IMR-90 (cell line): ENCODE results near the gene DDX50. TPM values are rescaled to one million over a fixed set of nuclear protein-coding genes. Genes with fewer than 3 reads are reported as not detected.

ENCODE experiments used
- ATAC-seq: fragments of 200-7000 bp; cut with Tn5 transposase; 2 replicates; pipeline ENCODE4 v1.9.1; 2020; ENCODE audit warnings: low read depth, mild to moderate bottlenecking, moderate library complexity
- BruUV-seq: library from RNA; stranded (reverse); fragments of 400-500 nt; replicated peaks from 2 replicates; lab custom pipeline; 2021; lab: Mats Ljungman, UMichigan
- CTCF ChIA-PET: fragments of 300-600 bp; formaldehyde crosslinking; extraction: SDS; loops from one replicate; lab custom pipeline; 2021; ENCODE audit warnings: antibody characterized with exemption; lab: Yijun Ruan, JAX
- POLR2A ChIA-PET: fragments of 300-600 bp; sonication (Branson Sonifier 250); formaldehyde crosslinking; loops from one replicate; lab custom pipeline; 2022; ENCODE audit warnings: antibody characterized with exemption; ENCODE audit not compliant: unreplicated experiment; lab: Charles Lee
- DNase-seq: peaks from one replicate; pipeline ENCODE4 v3.0.0; 2013
- H2AFZ ChIP-seq: replicated peaks from 2 replicates; pipeline ENCODE3; 2013; ENCODE audit warnings: low read length, mild to moderate bottlenecking; ENCODE audit not compliant: poor library complexity
- H2AK5ac ChIP-seq: 2 replicates; pipeline ENCODE4 v1.6.1; 2013; ENCODE audit warnings: low read depth, low read length, inconsistent platforms
- H2AK9ac ChIP-seq: replicated peaks from 2 replicates; pipeline ENCODE3; 2013; ENCODE audit warnings: mild to moderate bottlenecking, low read depth, low read length, moderate library complexity; ENCODE audit not compliant: poor library complexity
- H2BK120ac ChIP-seq: 2 replicates; pipeline ENCODE4 v1.6.1; 2013; ENCODE audit warnings: low read depth, low read length, inconsistent platforms
- H2BK15ac ChIP-seq: 3 replicates; pipeline ENCODE4 v1.6.1; 2013; ENCODE audit warnings: low read depth, low read length, inconsistent platforms
- H2BK20ac ChIP-seq: 2 replicates; pipeline ENCODE4 v1.6.1; 2013; ENCODE audit warnings: low read depth, mild to moderate bottlenecking, inconsistent platforms, low read length, moderate library complexity
- H2BK5ac ChIP-seq: 2 replicates; pipeline ENCODE4 v1.6.1; 2013; ENCODE audit warnings: mild to moderate bottlenecking, low read depth, low read length, inconsistent platforms; ENCODE audit not compliant: poor library complexity, severe bottlenecking
- H3K14ac ChIP-seq: replicated peaks from 2 replicates; pipeline ENCODE4 v1.6.1; 2013; ENCODE audit warnings: low read depth, low read length, inconsistent platforms
- H3K18ac ChIP-seq: 2 replicates; pipeline ENCODE4 v1.6.1; 2013; ENCODE audit warnings: low read depth, low read length, control low read depth
- H3K23ac ChIP-seq: 2 replicates; pipeline ENCODE4 v1.6.1; 2013; ENCODE audit warnings: low read depth, low read length, inconsistent platforms
- H3K27ac ChIP-seq: 2 replicates; pipeline ENCODE4 v1.5.1; 2013; ENCODE audit warnings: mild to moderate bottlenecking, control low read depth, low read length; ENCODE audit not compliant: insufficient read depth
- H3K27me3 ChIP-seq: 2 replicates; pipeline ENCODE4 v1.6.1; 2013; ENCODE audit warnings: low read length; ENCODE audit not compliant: control insufficient read depth, insufficient read depth
- H3K36me3 ChIP-seq: 2 replicates; pipeline ENCODE4 v1.6.1; 2013; ENCODE audit warnings: low read length, mixed read lengths; ENCODE audit not compliant: control insufficient read depth, insufficient read depth
- H3K4ac ChIP-seq: 2 replicates; pipeline ENCODE4 v1.6.1; 2013; ENCODE audit warnings: low read depth, low read length, inconsistent platforms
- H3K4me1 ChIP-seq: 2 replicates; pipeline ENCODE4 v1.6.1; 2013; ENCODE audit warnings: low read length, mixed read lengths; ENCODE audit not compliant: control insufficient read depth, insufficient read depth
- H3K4me2 ChIP-seq: 2 replicates; pipeline ENCODE4 v1.6.1; 2013; ENCODE audit warnings: low read depth, mild to moderate bottlenecking, control low read depth, low read length, moderate library complexity
- H3K4me3 ChIP-seq: 2 replicates; pipeline ENCODE4 v1.5.1; 2013; ENCODE audit warnings: low read depth, mild to moderate bottlenecking, control low read depth, low read length, moderate library complexity; ENCODE audit not compliant: insufficient read depth
- H3K56ac ChIP-seq: 2 replicates; pipeline ENCODE4 v1.6.1; 2013; ENCODE audit warnings: low read length, inconsistent platforms; ENCODE audit not compliant: insufficient read depth; ENCODE audit errors: extremely low read depth
- H3K79me1 ChIP-seq, 2 experiments: 2 replicates each; pipeline ENCODE4 v1.6.1; 2013; ENCODE audit warnings: low read length in 2 of 2, inconsistent platforms in 1 of 2, low read depth in 1 of 2
- H3K9ac ChIP-seq: 2 replicates; pipeline ENCODE4 v1.6.1; 2013; ENCODE audit warnings: low read depth, low read length, control low read depth
- H3K9me1 ChIP-seq: 2 replicates; pipeline ENCODE4 v1.6.1; 2013; ENCODE audit warnings: low read length, inconsistent platforms; ENCODE audit not compliant: insufficient read depth
- H3K9me3 ChIP-seq: 2 replicates; pipeline ENCODE4 v1.6.1; 2013; ENCODE audit warnings: low read length; ENCODE audit not compliant: control insufficient read depth, insufficient read depth
- H4K20me1 ChIP-seq: 2 replicates; pipeline ENCODE4 v1.6.1; 2013; ENCODE audit warnings: low read length, inconsistent platforms; ENCODE audit not compliant: insufficient read depth
- H4K5ac ChIP-seq: 2 replicates; pipeline ENCODE4 v1.6.1; 2013; ENCODE audit warnings: mild to moderate bottlenecking, low read depth, low read length, control low read depth
- H4K8ac ChIP-seq, 2 experiments: 2 replicates each; pipeline ENCODE4 v1.6.1; 2013; ENCODE audit warnings: low read depth in 2 of 2, low read length in 2 of 2, control low read depth in 1 of 2, inconsistent platforms in 1 of 2
- H4K91ac ChIP-seq: 2 replicates; pipeline ENCODE4 v1.6.1; 2013; ENCODE audit warnings: low read depth, low read length, inconsistent platforms; ENCODE audit not compliant: insufficient read depth
- BHLHE40 ChIP-seq: fragments of 150-350 bp; IDR thresholded peaks from 2 replicates; pipeline ENCODE4 v1.6.1; 2016; ENCODE audit warnings: mild to moderate bottlenecking, low read depth, low read length
- CEBPB ChIP-seq: IDR thresholded peaks from 2 replicates; pipeline ENCODE4 v1.6.1; 2012; ENCODE audit warnings: low read depth, low read length, improper control_type of control experiment
- CHD1 ChIP-seq: IDR thresholded peaks from 2 replicates; pipeline ENCODE4 v1.6.1; 2012; ENCODE audit warnings: low read depth, low read length, improper control_type of control experiment
- FOS ChIP-seq: fragments of 150-350 bp; IDR thresholded peaks from 2 replicates; pipeline ENCODE4 v1.6.1; 2016; ENCODE audit warnings: low read depth, low read length
- MAFK ChIP-seq: IDR thresholded peaks from 2 replicates; pipeline ENCODE4 v1.6.1; 2012; ENCODE audit warnings: low read depth, low read length, improper control_type of control experiment
- MAZ ChIP-seq: IDR thresholded peaks from 2 replicates; pipeline ENCODE4 v1.6.1; 2012; ENCODE audit warnings: low read depth, mild to moderate bottlenecking, low read length, improper control_type of control experiment, moderate library complexity, borderline replicate concordance
- MXI1 ChIP-seq: IDR thresholded peaks from 2 replicates; pipeline ENCODE4 v1.6.1; 2012; ENCODE audit warnings: low read depth, mild to moderate bottlenecking, low read length, moderate library complexity, borderline replicate concordance
- NFE2L2 ChIP-seq: fragments of 150-350 bp; IDR thresholded peaks from 2 replicates; pipeline ENCODE4 v1.6.1; 2016; ENCODE audit warnings: low read depth, mild to moderate bottlenecking, low read length
- POLR2A ChIP-seq: IDR thresholded peaks from 2 replicates; pipeline ENCODE4 v1.6.1; 2012; ENCODE audit warnings: mild to moderate bottlenecking, low read depth, low read length
- RAD21 ChIP-seq: IDR thresholded peaks from 2 replicates; pipeline ENCODE4 v1.6.1; 2012; ENCODE audit warnings: low read length, improper control_type of control experiment
- RCOR1 ChIP-seq: IDR thresholded peaks from 2 replicates; pipeline ENCODE4 v1.6.1; 2012; ENCODE audit warnings: mild to moderate bottlenecking, low read length, improper control_type of control experiment; ENCODE audit not compliant: insufficient replicate concordance
- RFX5 ChIP-seq: IDR thresholded peaks from 2 replicates; pipeline ENCODE4 v1.8.0; 2012; ENCODE audit warnings: low read depth, mild to moderate bottlenecking, low read length, moderate library complexity
- SMC3 ChIP-seq: fragments of 150-350 bp; IDR thresholded peaks from 2 replicates; pipeline ENCODE4 v1.6.1; 2016; ENCODE audit warnings: low read depth, mild to moderate bottlenecking, antibody characterized with exemption, low read length, moderate library complexity
- USF2 ChIP-seq: fragments of 150-350 bp; IDR thresholded peaks from 2 replicates; pipeline ENCODE4 v1.6.1; 2017; ENCODE audit warnings: mild to moderate bottlenecking, antibody characterized with exemption, low read length, low read depth
- WGBS, 2 experiments: methylation state at CpG; one replicate each; pipeline versions ENCODE4 v1.1.5 to v1.1.7; 2013; ENCODE audit warnings: missing lambda C conversion rate in 2 of 2; ENCODE audit not compliant: insufficient read length in 1 of 2; ENCODE audit errors: extremely low coverage in 2 of 2; 5-methylcytosine and 5-hydroxymethylcytosine counted together
- dilution Hi-C: fragments of 300-500 bp; cut with HindIII; formaldehyde crosslinking; loops from one replicate; pipeline ENCODE4 v1.14.3; 2018; ENCODE audit warnings: low sequenced_read_pairs; ENCODE audit not compliant: unreplicated experiment
- in situ Hi-C: fragments of 300-500 bp; cut with MboI; formaldehyde crosslinking; loops from 3 replicates; pipeline ENCODE4 v1.14.3; 2019; ENCODE audit warnings: low sequenced_read_pairs, inconsistent platforms, mixed read lengths
- intact Hi-C: fragments of 100-400 bp; cut with micrococcal nuclease; formaldehyde crosslinking; loops from 2 replicates; pipeline ENCODE4 v1.10.0; 2022
- polyA plus RNA-seq, 3 experiments: library from polyadenylated mRNA; depleted of rRNA; stranded (reverse); fragments of >200 nt; gene quantifications; 2 replicates each; pipeline ENCODE4 v1.2.3, GENCODE V29; 2012; ENCODE audit warnings: low replicate concordance in 1 of 3
- total RNA-seq: library from RNA; depleted of rRNA; stranded (reverse); fragments of >200 nt; gene quantifications from 2 replicates; pipeline ENCODE4 v1.2.3, GENCODE V29; 2012
- TF ChIP-seq, protein P1 (sequence below): fragments of 150-350 bp; IDR thresholded peaks from 2 replicates; pipeline ENCODE4 v1.6.1; 2016; ENCODE audit warnings: low read depth, mild to moderate bottlenecking, low read length, moderate library complexity, borderline replicate concordance
- TF ChIP-seq, protein P2 (sequence below): conservative IDR thresholded peaks from 2 replicates; pipeline ENCODE4 v1.5.1; 2012; ENCODE audit warnings: mild to moderate bottlenecking, low read depth, low read length, improper control_type of control experiment

DDX50 gene
- total and polyA plus RNA-seq, 2 of the 4 experiments (the other 2 are of a cell fraction), result 31.1 to 55.7 TPM

DNA sequence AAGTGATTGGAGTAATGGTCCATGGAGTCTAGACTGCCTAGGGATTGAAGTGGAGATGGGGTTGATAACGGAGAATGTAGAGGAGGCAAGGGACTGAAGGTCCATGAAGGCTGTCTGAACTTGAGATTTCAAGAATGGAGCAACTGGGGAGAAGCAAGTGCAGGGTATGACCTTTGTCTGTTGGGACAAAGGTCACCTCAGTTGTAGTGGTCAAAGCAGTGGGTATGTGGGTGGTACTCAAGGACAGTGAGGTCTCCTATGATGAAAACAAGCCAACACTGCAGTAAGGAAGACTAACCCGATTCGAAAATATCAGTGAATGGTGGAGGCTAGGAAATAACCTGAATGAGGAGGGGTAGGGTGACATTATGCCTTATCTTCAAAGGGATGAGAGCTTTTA, 49.5 kb downstream of the DDX50 start:
- H3K9me3 ChIP-seq, result no peaks in the 10 kb centered on the region
- no peak overlapping the region for H2BK120ac ChIP-seq
- dilution Hi-C loops, result no loop called here
- BruUV-seq, result no TSS peak
- ATAC-seq, result no peak
- H3K4me2 ChIP-seq, result no peak overlapping the region
- no peak for TF ChIP-seq NFE2L2
- no peak for TF ChIP-seq FOS
- TF ChIP-seq MAFK, result no peak
- TF ChIP-seq, protein P1, sequence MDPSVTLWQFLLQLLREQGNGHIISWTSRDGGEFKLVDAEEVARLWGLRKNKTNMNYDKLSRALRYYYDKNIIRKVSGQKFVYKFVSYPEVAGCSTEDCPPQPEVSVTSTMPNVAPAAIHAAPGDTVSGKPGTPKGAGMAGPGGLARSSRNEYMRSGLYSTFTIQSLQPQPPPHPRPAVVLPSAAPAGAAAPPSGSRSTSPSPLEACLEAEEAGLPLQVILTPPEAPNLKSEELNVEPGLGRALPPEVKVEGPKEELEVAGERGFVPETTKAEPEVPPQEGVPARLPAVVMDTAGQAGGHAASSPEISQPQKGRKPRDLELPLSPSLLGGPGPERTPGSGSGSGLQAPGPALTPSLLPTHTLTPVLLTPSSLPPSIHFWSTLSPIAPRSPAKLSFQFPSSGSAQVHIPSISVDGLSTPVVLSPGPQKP, result no peak
- no peak for TF ChIP-seq CHD1
- TF ChIP-seq BHLHE40, result no peak
- TF ChIP-seq MAZ, result no peak
- TF ChIP-seq POLR2A, result no peak
- no peak for TF ChIP-seq SMC3
- no peak for TF ChIP-seq USF2
- TF ChIP-seq CEBPB, result no peak
- no peak for TF ChIP-seq RCOR1
- TF ChIP-seq RAD21, result no peak
- TF ChIP-seq, protein P2, sequence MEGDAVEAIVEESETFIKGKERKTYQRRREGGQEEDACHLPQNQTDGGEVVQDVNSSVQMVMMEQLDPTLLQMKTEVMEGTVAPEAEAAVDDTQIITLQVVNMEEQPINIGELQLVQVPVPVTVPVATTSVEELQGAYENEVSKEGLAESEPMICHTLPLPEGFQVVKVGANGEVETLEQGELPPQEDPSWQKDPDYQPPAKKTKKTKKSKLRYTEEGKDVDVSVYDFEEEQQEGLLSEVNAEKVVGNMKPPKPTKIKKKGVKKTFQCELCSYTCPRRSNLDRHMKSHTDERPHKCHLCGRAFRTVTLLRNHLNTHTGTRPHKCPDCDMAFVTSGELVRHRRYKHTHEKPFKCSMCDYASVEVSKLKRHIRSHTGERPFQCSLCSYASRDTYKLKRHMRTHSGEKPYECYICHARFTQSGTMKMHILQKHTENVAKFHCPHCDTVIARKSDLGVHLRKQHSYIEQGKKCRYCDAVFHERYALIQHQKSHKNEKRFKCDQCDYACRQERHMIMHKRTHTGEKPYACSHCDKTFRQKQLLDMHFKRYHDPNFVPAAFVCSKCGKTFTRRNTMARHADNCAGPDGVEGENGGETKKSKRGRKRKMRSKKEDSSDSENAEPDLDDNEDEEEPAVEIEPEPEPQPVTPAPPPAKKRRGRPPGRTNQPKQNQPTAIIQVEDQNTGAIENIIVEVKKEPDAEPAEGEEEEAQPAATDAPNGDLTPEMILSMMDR, result no peak
- TF ChIP-seq MXI1, result no peak
- TF ChIP-seq RFX5, result no peak
- no peak overlapping the region for H3K4ac ChIP-seq
- H3K56ac ChIP-seq, result no peak overlapping the region
- H2AFZ ChIP-seq, result no peak overlapping the region
- no peaks in the 10 kb centered on the region for H3K9me1 ChIP-seq
- no peak overlapping the region for H3K27ac ChIP-seq
- H3K27me3 ChIP-seq, result no peaks in the 10 kb centered on the region
- no peak overlapping the region for H4K5ac ChIP-seq
- no peak overlapping the region for H3K14ac ChIP-seq
- H3K36me3 ChIP-seq, result peaks cover 23% of the 10 kb centered on the region
- no peak overlapping the region for H3K4me3 ChIP-seq
- no peak overlapping the region for H3K9ac ChIP-seq
- intact Hi-C loops, result no loop called here
- ChIA-PET POLR2A (no interaction called here), CTCF (no interaction called here)
- no peak overlapping the region for H3K23ac ChIP-seq
- no peak overlapping the region for H4K8ac ChIP-seq
- H4K20me1 ChIP-seq, result no peaks in the 10 kb centered on the region
- H2BK15ac ChIP-seq, result no peak overlapping the region
- in situ Hi-C loops, result no loop called here
- peaks cover 0 to 10% of the 10 kb centered on the region in 2 experiments; a peak in 3 of 4 replicates for H3K79me1 ChIP-seq
- H2BK20ac ChIP-seq, result no peak overlapping the region
- DNase-seq, result no peak
- H2AK5ac ChIP-seq, result no peak overlapping the region
- no peak overlapping the region for H4K91ac ChIP-seq
- H3K4me1 ChIP-seq, result no peaks in the 10 kb centered on the region
- WGBS, 2 experiments, result 96% methylated on average over 3 of the region's 3 CpGs; no CpG with 5 or more reads in 1 of the 2 experiments
- no peak overlapping the region for H2AK9ac ChIP-seq
- no peak overlapping the region for H2BK5ac ChIP-seq
- no peak overlapping the region for H3K18ac ChIP-seq
